SHP77 treated with DMSO at 0.1 percent for 48 hours (cell line): ENCODE data around the gene HNRNPA3.
"Not testable (repeated sequence)": the region's sequence is repeated elsewhere in the genome, so short reads cannot be mapped to it uniquely, and the experiment has no call there.

Source experiments
- DNase-seq: peaks from one replicate; lab custom pipeline; 2025; lab: John Stamatoyannopoulos, UW

Gene HNRNPA3

GRCh38 chr2:177232098-177232704, 19.6 kb downstream of the HNRNPA3 start:
- DNase-seq, result no peak

GRCh38 chr2:177234267-177234666, 21.7 kb downstream of the HNRNPA3 start:
- DNase-seq, result no peak

GRCh38 chr2:177235855-177236437, 23.4 kb downstream of the HNRNPA3 start:
- DNase-seq, result no peak

- no peak for DNase-seq
Measured at GRCh38 chr2:177237932-177238331, 25.3 kb downstream of the HNRNPA3 start.

- no peak for DNase-seq
Measured at GRCh38 chr2:177239053-177239452, 26.5 kb downstream of the HNRNPA3 start.

- DNase-seq, result no peak
Measured at GRCh38 chr2:177239932-177240630, 27.5 kb downstream of the HNRNPA3 start.

GRCh38 chr2:177241711-177242120, 29.1 kb downstream of the HNRNPA3 start:
- DNase-seq, result no peak

- no peak for DNase-seq
Measured at GRCh38 chr2:177242121-177242987, 29.8 kb downstream of the HNRNPA3 start.

GRCh38 chr2:177243073-177243472, 30.5 kb downstream of the HNRNPA3 start:
- no peak for DNase-seq

- no peak for DNase-seq
Measured at GRCh38 chr2:177243476-177243875, 30.9 kb downstream of the HNRNPA3 start.

GRCh38 chr2:177244244-177244771, 31.7 kb downstream of the HNRNPA3 start:
- DNase-seq, result no peak

- DNase-seq, result no peak
Measured at GRCh38 chr2:177245010-177245422, 32.4 kb downstream of the HNRNPA3 start.

GRCh38 chr2:177246000-177246399, 33.4 kb downstream of the HNRNPA3 start:
- DNase-seq, result no peak

GRCh38 chr2:177246523-177247030, 34.0 kb downstream of the HNRNPA3 start:
- not testable (repeated sequence) for DNase-seq

- no peak for DNase-seq
Measured at GRCh38 chr2:177247693-177248262, 35.2 kb downstream of the HNRNPA3 start.

- DNase-seq, result no peak
Measured at GRCh38 chr2:177249038-177249437, 36.4 kb downstream of the HNRNPA3 start.

GRCh38 chr2:177250461-177250860, 37.9 kb downstream of the HNRNPA3 start:
- DNase-seq, result no peak

- DNase-seq, result no peak
Measured at GRCh38 chr2:177251165-177251542, 38.6 kb downstream of the HNRNPA3 start.

GRCh38 chr2:177252808-177253531, 40.4 kb downstream of the HNRNPA3 start:
- no peak for DNase-seq

- no peak for DNase-seq
Measured at GRCh38 chr2:177253704-177254103, 41.1 kb downstream of the HNRNPA3 start.
